Muscle layer of colon (tissue), 2 donors: Measurements from ENCODE around the gene OTP.
A peak's percentile ranks its signal among the peaks of the same experiment; 100 is the strongest.

ENCODE experiments used
- H3K27ac ChIP-seq: one replicate; pipeline ENCODE4 v1.7.0; 2013; ENCODE audit warnings: low read depth, mild to moderate bottlenecking, low read length, moderate library complexity
- H3K27me3 ChIP-seq, 2 donors: one replicate each; pipeline ENCODE4 v1.7.0; 2013; ENCODE audit warnings: low read length in 2 of 2, mild to moderate bottlenecking in 2 of 2; ENCODE audit not compliant: insufficient read depth in 2 of 2, control insufficient read depth in 1 of 2
- H3K36me3 ChIP-seq: one replicate; pipeline ENCODE4 v1.7.0; 2013; ENCODE audit warnings: mild to moderate bottlenecking, low read length; ENCODE audit not compliant: insufficient read depth
- H3K4me1 ChIP-seq: one replicate; pipeline ENCODE4 v1.7.0; 2013; ENCODE audit warnings: mild to moderate bottlenecking, low read length; ENCODE audit not compliant: insufficient read depth
- H3K4me3 ChIP-seq, 2 donors: one replicate each; pipeline ENCODE4 v1.7.0; 2013; ENCODE audit warnings: low read length in 2 of 2, low read depth in 1 of 2, mild to moderate bottlenecking in 1 of 2, moderate library complexity in 1 of 2
- H3K9ac ChIP-seq: one replicate; pipeline ENCODE4 v1.7.0; 2013; ENCODE audit warnings: low read length
- H3K9me3 ChIP-seq: one replicate; pipeline ENCODE4 v1.7.0; 2013; ENCODE audit warnings: mild to moderate bottlenecking, low read length
- donor health status: abdominal sarcoma.
- donor health status: Adenocarcinoma of cecum.

OTP gene

GRCh38 chr5:77645158-77645994 is 6.9 kb upstream of the OTP start:
- Histone ChIP-seq H3K4me1 (peaks cover 8% of the 10 kb centered on the region), H3K27me3 (peaks cover 58 to 59% of the 10 kb centered on the region in 2 donors), H3K9ac (no peak overlapping the region), H3K9me3 (peaks cover 10% of the 10 kb centered on the region), H3K27ac (no peak overlapping the region), H3K4me3 (no peak overlapping the region), H3K36me3 (no peaks in the 10 kb centered on the region)

- Histone ChIP-seq H3K36me3 (no peaks in the 10 kb centered on the region), H3K4me1 (peaks cover 8% of the 10 kb centered on the region), H3K4me3 (no peak overlapping the region), H3K27ac (no peak overlapping the region), H3K9me3 (peaks cover 10% of the 10 kb centered on the region), H3K27me3 (peaks cover 66 to 67% of the 10 kb centered on the region in 2 donors), H3K9ac (no peak overlapping the region)
Measured at GRCh38 chr5:77644371-77645157, 6.1 kb upstream of the OTP start.

- peaks cover 10% of the 10 kb centered on the region for H3K9me3 ChIP-seq
- peak overlapping the region in 1 of 2 donors; percentile 2 for H3K4me3 ChIP-seq
- H3K27me3 ChIP-seq: peaks cover 74 to 75% of the 10 kb centered on the region in 2 donors
- H3K36me3 ChIP-seq: no peaks in the 10 kb centered on the region
- H3K27ac ChIP-seq: no peak overlapping the region
- no peak overlapping the region for H3K9ac ChIP-seq
- H3K4me1 ChIP-seq: peaks cover 12% of the 10 kb centered on the region
Measured at GRCh38 chr5:77643654-77644370, 5.3 kb upstream of the OTP start.

- peaks cover 18% of the 10 kb centered on the region for H3K4me1 ChIP-seq
- peak overlapping the region in 1 of 2 donors; percentile 2 for H3K4me3 ChIP-seq
- H3K9me3 ChIP-seq: peaks cover 10% of the 10 kb centered on the region
- H3K27ac ChIP-seq: no peak overlapping the region
- no peaks in the 10 kb centered on the region for H3K36me3 ChIP-seq
- H3K9ac ChIP-seq: no peak overlapping the region
- H3K27me3 ChIP-seq: peaks cover 82 to 83% of the 10 kb centered on the region in 2 donors
Measured at GRCh38 chr5:77642738-77643653, 4.5 kb upstream of the OTP start.

- H3K4me1 ChIP-seq: peaks cover 18% of the 10 kb centered on the region
- H3K27ac ChIP-seq: no peak overlapping the region
- peaks cover 88 to 90% of the 10 kb centered on the region in 2 donors for H3K27me3 ChIP-seq
- no peaks in the 10 kb centered on the region for H3K36me3 ChIP-seq
- H3K9me3 ChIP-seq: peaks cover 10% of the 10 kb centered on the region
- no peak overlapping the region for H3K9ac ChIP-seq
- no peak overlapping the region for H3K4me3 ChIP-seq
Measured at GRCh38 chr5:77641963-77642737, 3.6 kb upstream of the OTP start.

- Histone ChIP-seq H3K27me3 (peaks cover 94 to 95% of the 10 kb centered on the region in 2 donors), H3K4me1 (peaks cover 18% of the 10 kb centered on the region), H3K9ac (no peak overlapping the region), H3K27ac (no peak overlapping the region), H3K9me3 (peaks cover 10% of the 10 kb centered on the region), H3K36me3 (no peaks in the 10 kb centered on the region), H3K4me3 (no peak overlapping the region)
Measured at GRCh38 chr5:77641397-77641943, 3.0 kb upstream of the OTP start.

- no peak overlapping the region for H3K9ac ChIP-seq
- H3K4me3 ChIP-seq: no peak overlapping the region
- H3K4me1 ChIP-seq: peaks cover 18% of the 10 kb centered on the region
Measured at GRCh38 chr5:77640589-77641396, 2.3 kb upstream of the OTP start.

GRCh38 chr5:77638763-77639671 is 504 bp upstream of the OTP start:
- Histone ChIP-seq H3K27ac (no peak overlapping the region), H3K36me3 (no peaks in the 10 kb centered on the region), H3K27me3 (peaks cover 98 to 99% of the 10 kb centered on the region in 2 donors), H3K9me3 (peaks cover 10% of the 10 kb centered on the region), H3K9ac (no peak overlapping the region), H3K4me3 (no peak overlapping the region), H3K4me1 (peaks cover 9% of the 10 kb centered on the region)

More at GRCh38 chr5:77640589-77641396, 2.3 kb upstream of the OTP start:
- Histone ChIP-seq H3K27ac (no peak overlapping the region), H3K36me3 (no peaks in the 10 kb centered on the region), H3K27me3 (peaks cover 94 to 95% of the 10 kb centered on the region in 2 donors), H3K9me3 (peaks cover 10% of the 10 kb centered on the region)
